T-helper 17 cell (primary cell): ENCODE data around the gene HCFC1. TPM values are rescaled to one million over a fixed set of nuclear protein-coding genes. Genes with fewer than 3 reads are reported as not detected.

ENCODE experiments used
- ATAC-seq: fragments of 150-1000 bp; cut with Tn5 transposase; 2 replicates; pipeline ENCODE4 v1.10.0; 2021; ENCODE audit warnings: mild to moderate bottlenecking, moderate library complexity
- DNase-seq, 3 donors: peaks; one replicate each; pipeline versions ENCODE4 v3.0.0 to v3.0.0-alpha.2; 2020 to 2021
- H3K9me3 ChIP-seq: one replicate; pipeline ENCODE4 v1.7.0; 2013; ENCODE audit warnings: low read length, mild to moderate bottlenecking; ENCODE audit not compliant: control insufficient read depth, poor library complexity, severe bottlenecking
- H3K27ac Mint-ChIP-seq: one replicate; pipeline ENCODE4 v1.8.0; 2022; ENCODE audit warnings: mild to moderate bottlenecking, moderate library complexity, mixed read lengths
- H3K27me3 Mint-ChIP-seq: one replicate; pipeline ENCODE4 v1.8.0; 2022; ENCODE audit warnings: mixed read lengths
- H3K36me3 Mint-ChIP-seq: one replicate; pipeline ENCODE4 v1.8.0; 2022; ENCODE audit warnings: low read depth, mixed read lengths
- H3K4me1 Mint-ChIP-seq: one replicate; pipeline ENCODE4 v1.8.0; 2022; ENCODE audit warnings: mild to moderate bottlenecking, mixed read lengths
- H3K4me3 Mint-ChIP-seq: one replicate; pipeline ENCODE4 v1.8.0; 2022; ENCODE audit warnings: mild to moderate bottlenecking, moderate library complexity, mixed read lengths
- total RNA-seq, 4 donors: library from RNA in 2 of 4; stranded (reverse) in 2 of 4; gene quantifications; one replicate each; pipeline ENCODE4 v1.2.3 and lab custom pipeline; 2022 to 2026

HCFC1 gene
- total RNA-seq, 2 donors from 2014 or later: 65.7 to 65.8 TPM

DNA sequence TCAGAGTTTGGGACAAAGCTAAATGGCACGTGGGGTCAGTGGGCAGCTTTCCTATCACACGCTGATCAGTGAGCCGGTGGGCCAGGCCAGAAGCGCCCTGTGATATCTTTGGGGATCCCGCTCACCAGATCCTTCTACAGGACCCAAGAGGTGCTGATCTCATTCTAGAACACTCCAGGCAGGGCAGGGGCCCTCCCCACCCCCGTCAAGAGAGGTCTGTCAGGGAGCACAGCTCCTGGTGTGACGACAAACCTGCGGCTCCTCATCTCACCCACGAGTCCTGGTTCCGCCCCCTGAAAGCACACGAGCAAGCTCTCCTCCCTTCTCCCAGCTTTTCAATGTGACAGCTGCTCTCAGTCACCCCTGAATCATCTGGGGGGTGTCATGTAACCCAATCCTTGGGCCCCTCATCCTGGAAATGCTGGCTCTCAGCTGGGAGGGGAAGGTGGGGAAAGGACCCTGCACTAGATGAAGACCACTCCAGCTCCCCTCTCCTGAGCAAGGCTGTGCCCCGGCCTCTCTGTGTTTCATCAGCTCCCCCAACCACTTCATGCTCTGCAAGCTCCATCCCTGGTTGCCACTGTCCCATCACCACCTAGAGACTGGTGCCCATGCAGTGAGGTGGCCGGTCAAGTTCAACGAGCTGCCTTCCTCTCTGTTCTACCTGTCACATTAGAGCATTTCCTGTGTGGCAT lies 4.6 kb downstream of the HCFC1 start:
- Mint-ChIP-seq H3K4me3 (peak overlapping the region; percentile 99), H3K27me3 (no peaks in the 10 kb centered on the region), H3K36me3 (peaks cover 2% of the 10 kb centered on the region), H3K27ac (peak overlapping the region; percentile 94), H3K4me1 (peaks cover 11% of the 10 kb centered on the region)
- H3K9me3 ChIP-seq: no peaks in the 10 kb centered on the region
- DNase-seq: no peak
- ATAC-seq: no peak

DNA sequence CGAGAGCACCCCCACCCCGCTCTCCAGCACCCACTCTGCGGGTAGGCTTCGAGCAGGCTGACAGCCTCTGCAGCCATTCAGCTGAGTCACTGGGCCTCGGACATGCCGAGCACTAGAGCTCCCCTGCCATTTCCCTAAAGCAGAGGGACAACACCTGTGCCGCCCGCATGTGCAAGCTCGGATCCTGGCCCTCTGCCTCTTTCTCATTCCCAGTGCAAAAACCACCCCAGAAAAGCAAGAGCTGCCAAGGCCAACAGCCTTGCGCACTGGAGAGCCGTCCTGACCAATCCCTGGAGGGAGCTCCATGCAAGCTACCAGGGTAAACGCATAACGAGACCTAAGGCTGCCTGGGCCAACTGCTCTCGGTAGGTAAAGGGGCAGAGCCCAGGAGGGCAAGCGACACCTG lies 5.3 kb downstream of the HCFC1 start:
- H3K36me3 Mint-ChIP-seq: no peaks in the 10 kb centered on the region
- DNase-seq (no peak), ATAC-seq (no peak)
- peaks cover 11% of the 10 kb centered on the region for H3K4me1 Mint-ChIP-seq
- H3K9me3 ChIP-seq: no peaks in the 10 kb centered on the region
- H3K27me3 Mint-ChIP-seq: no peaks in the 10 kb centered on the region
- H3K27ac Mint-ChIP-seq: peak overlapping the region; percentile 94
- H3K4me3 Mint-ChIP-seq: peak overlapping the region; percentile 99

DNA sequence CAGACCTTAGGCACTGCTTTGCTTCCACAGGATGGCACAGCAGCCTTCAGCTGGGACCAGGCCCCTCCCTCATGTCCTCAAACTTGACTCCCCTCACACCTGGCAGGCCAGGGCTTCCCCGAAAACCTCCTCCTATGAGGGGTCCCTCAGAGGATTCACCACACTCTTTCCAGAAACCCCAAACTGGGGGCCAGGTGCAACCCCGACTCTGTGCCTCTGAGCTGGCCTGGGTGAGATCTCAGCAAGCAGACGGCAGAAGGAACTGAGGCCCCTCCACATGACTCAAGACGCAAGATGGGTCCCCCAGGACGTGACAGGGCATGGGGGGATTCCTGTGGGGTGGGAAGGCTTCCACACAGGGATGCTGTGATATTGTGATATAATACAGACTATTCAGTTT lies 6.2 kb downstream of the HCFC1 start:
- Mint-ChIP-seq H3K36me3 (no peaks in the 10 kb centered on the region), H3K4me3 (peak overlapping the region; percentile 99), H3K4me1 (peaks cover 11% of the 10 kb centered on the region), H3K27me3 (no peaks in the 10 kb centered on the region), H3K27ac (peak overlapping the region; percentile 94)
- DNase-seq: no peak
- no peak for ATAC-seq
- H3K9me3 ChIP-seq: no peaks in the 10 kb centered on the region

DNA sequence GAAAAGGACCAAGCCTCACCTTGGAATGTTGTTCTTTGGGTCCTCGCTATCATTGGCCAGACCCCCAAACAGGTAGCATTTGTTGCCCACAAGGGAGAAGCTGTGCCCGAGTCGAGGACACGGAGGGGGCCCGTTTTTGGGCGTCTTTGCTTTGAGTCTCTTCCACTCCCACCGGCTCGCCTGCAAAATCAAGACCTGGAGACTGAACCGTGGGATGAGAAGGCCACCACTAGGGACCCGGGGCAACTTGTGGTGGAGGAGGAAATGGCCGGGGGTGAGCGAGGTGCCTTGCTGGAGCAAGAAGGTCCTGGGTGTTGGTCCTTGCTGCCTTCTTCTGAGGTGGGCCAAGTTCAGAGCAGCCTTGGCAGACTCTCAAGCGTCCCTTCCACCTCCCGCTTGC lies 7.5 kb downstream of the HCFC1 start:
- Mint-ChIP-seq H3K4me1 (peaks cover 11% of the 10 kb centered on the region), H3K27ac (no peak overlapping the region), H3K27me3 (no peaks in the 10 kb centered on the region), H3K36me3 (no peaks in the 10 kb centered on the region), H3K4me3 (no peak overlapping the region)
- ATAC-seq (no peak), DNase-seq (no peak)
- no peaks in the 10 kb centered on the region for H3K9me3 ChIP-seq

DNA sequence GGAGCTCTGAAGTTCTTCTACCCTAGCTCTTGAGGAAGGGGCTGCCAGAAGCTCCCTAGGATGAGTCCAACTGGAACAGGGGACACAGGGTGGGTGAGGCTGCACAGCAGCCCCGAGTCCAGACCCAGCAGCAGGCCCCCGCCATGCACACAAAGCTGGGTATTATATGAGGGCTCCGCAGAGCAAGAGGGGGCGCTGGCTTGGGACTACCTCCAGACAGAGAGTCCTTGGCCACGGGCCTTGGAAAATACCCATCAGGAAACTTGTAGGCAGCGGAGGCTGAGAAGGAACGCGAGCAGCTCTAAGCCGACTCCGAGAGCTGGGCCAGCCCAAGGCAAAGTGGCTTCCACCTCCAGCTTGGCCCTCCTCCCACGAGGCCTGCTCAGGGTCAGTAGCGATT lies 8.1 kb downstream of the HCFC1 start:
- Mint-ChIP-seq H3K27me3 (no peaks in the 10 kb centered on the region), H3K27ac (no peak overlapping the region), H3K4me1 (peaks cover 11% of the 10 kb centered on the region), H3K36me3 (no peaks in the 10 kb centered on the region), H3K4me3 (no peak overlapping the region)
- no peak for ATAC-seq
- DNase-seq: no peak
- H3K9me3 ChIP-seq: no peaks in the 10 kb centered on the region

DNA sequence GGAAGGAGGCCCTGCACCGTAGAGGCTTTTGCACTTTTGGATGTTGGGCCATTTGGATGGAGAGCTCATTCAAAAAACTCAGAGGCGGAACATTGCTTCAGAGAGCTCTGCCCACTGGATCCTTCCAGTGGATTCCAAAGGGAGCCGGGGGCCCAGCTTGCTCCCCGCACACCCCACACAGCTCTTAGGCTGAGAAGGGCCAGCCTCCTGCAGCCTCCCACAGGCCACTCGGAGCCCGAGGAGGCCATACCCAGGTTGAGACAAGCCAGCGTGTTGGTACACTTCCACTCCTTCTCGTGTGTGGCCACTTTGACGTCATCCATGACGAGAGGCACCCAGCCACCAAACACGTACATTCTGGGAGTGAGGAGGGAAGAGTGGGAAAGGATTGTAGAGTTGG lies 10.3 kb downstream of the HCFC1 start:
- DNase-seq (no peak), ATAC-seq (no peak)
- Mint-ChIP-seq H3K36me3 (no peaks in the 10 kb centered on the region), H3K27me3 (no peaks in the 10 kb centered on the region), H3K4me1 (no peaks in the 10 kb centered on the region), H3K27ac (peak overlapping the region; percentile 67), H3K4me3 (no peak overlapping the region)
- no peaks in the 10 kb centered on the region for H3K9me3 ChIP-seq

DNA sequence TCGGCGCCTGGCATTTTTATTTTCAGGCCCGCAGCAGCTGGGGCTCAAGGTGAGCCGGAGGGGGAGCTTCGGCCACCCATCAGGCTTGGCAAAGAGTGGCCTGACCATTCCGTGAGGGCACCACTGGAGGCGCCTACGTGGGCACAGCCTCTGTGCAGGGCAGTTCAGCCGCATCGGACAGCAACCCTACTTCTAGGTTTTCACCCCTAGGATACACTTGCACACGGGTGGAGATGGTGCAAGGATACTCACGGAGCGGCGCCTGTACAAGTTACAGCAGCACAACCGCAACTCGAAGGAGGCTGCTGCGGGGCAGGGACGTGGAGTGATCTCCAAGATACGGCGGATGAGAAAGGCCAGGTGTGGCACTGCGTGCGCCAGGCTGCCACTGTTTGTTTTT lies 10.8 kb downstream of the HCFC1 start:
- DNase-seq (no peak), ATAC-seq (no peak)
- Mint-ChIP-seq H3K27ac (peak overlapping the region; percentile 67), H3K4me1 (no peaks in the 10 kb centered on the region), H3K27me3 (no peaks in the 10 kb centered on the region), H3K4me3 (no peak overlapping the region), H3K36me3 (no peaks in the 10 kb centered on the region)
- H3K9me3 ChIP-seq: no peaks in the 10 kb centered on the region

DNA sequence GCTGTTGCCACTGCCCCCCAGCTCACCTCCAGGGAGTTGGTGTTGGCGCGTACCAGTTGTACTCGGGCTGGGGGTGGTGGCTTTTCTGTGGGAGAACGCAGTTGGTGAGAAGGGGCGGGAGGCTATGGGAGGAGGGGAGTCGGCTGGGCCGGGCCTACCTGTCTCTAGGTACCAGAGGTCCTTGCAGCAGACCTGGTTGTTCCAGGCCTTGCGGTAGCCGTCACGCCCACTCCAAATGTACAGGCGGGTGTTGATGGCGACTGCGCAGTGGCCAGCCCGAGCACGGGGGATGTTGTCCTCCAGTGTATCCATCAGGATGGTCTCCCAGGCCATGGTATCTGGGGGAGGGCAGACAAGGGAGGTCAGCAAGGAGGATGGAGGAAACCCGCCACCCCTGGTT lies 11.5 kb downstream of the HCFC1 start:
- Mint-ChIP-seq H3K27me3 (no peaks in the 10 kb centered on the region), H3K4me3 (no peak overlapping the region), H3K27ac (no peak overlapping the region), H3K36me3 (no peaks in the 10 kb centered on the region), H3K4me1 (no peaks in the 10 kb centered on the region)
- no peak for DNase-seq
- no peaks in the 10 kb centered on the region for H3K9me3 ChIP-seq
- no peak for ATAC-seq

DNA sequence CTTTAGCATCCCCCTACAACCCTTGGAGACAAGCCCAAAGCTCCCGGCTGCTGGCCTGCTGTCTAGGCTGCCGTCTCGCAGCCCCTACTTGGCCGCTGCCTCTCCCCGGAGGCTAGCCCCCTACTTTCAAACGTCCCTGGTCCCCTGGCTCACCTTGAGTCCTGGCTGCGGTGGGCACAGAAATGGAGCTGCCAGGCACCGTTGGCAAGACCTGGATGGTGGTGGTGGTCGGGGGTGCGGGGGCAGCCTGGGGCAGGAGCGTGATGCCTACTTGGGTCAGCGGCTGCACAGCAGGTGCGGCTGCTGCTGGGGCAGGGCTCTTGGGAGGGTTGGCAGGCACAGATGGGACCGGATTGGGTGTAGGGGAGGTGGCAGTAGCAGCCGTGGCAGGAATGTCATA lies 12.0 kb downstream of the HCFC1 start:
- ATAC-seq (no peak), DNase-seq (no peak)
- H3K9me3 ChIP-seq: no peaks in the 10 kb centered on the region
- Mint-ChIP-seq H3K4me1 (no peaks in the 10 kb centered on the region), H3K4me3 (no peak overlapping the region), H3K27ac (no peak overlapping the region), H3K27me3 (no peaks in the 10 kb centered on the region), H3K36me3 (no peaks in the 10 kb centered on the region)

DNA sequence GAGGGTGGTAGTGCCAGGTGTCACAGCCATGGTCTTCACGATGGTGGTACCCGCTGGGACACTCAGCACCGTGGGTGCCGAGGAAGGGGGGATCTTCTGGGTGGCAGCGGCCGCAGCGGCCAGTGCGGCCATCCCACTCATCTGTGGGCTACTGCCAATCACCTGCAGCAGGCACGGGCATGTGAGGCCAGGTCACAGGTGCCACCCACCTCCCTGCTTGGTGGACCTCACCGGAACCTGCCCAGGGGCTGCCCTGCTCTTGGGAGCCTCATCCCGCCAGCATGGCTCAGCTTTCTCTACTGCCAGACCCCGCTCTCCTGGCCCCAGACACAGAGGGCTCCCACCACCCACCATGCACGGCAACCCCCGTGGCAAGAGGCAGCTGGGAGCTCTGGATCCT lies 13.0 kb downstream of the HCFC1 start:
- no peaks in the 10 kb centered on the region for H3K9me3 ChIP-seq
- no peak for DNase-seq
- H3K36me3 Mint-ChIP-seq: no peaks in the 10 kb centered on the region
- no peaks in the 10 kb centered on the region for H3K27me3 Mint-ChIP-seq
- ATAC-seq: no peak
- H3K27ac Mint-ChIP-seq: no peak overlapping the region
- no peaks in the 10 kb centered on the region for H3K4me1 Mint-ChIP-seq
- no peak overlapping the region for H3K4me3 Mint-ChIP-seq

DNA sequence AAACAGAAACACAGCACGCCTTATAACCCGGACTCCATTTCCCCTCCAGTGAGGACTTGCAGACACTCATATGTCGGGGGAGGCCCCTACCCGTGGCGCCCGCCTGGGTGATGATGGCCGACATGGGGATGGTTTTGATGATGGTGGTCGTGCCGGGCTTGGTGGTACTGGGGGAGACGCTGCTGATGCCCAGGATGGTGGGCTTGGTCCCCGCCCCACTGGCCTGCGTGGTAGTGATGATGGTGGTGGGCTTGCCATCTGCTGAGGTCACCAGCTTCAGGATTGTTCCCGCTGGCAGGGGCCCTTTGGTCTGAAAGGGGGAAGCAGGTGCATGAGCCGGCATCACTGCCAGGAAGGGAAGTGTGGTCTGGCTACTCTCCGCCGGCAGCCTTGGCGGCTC lies 14.4 kb downstream of the HCFC1 start:
- Mint-ChIP-seq H3K27me3 (no peaks in the 10 kb centered on the region), H3K4me3 (no peak overlapping the region), H3K36me3 (no peaks in the 10 kb centered on the region), H3K27ac (no peak overlapping the region), H3K4me1 (peaks cover 4% of the 10 kb centered on the region)
- H3K9me3 ChIP-seq: no peaks in the 10 kb centered on the region
- DNase-seq (no peak), ATAC-seq (no peak)

DNA sequence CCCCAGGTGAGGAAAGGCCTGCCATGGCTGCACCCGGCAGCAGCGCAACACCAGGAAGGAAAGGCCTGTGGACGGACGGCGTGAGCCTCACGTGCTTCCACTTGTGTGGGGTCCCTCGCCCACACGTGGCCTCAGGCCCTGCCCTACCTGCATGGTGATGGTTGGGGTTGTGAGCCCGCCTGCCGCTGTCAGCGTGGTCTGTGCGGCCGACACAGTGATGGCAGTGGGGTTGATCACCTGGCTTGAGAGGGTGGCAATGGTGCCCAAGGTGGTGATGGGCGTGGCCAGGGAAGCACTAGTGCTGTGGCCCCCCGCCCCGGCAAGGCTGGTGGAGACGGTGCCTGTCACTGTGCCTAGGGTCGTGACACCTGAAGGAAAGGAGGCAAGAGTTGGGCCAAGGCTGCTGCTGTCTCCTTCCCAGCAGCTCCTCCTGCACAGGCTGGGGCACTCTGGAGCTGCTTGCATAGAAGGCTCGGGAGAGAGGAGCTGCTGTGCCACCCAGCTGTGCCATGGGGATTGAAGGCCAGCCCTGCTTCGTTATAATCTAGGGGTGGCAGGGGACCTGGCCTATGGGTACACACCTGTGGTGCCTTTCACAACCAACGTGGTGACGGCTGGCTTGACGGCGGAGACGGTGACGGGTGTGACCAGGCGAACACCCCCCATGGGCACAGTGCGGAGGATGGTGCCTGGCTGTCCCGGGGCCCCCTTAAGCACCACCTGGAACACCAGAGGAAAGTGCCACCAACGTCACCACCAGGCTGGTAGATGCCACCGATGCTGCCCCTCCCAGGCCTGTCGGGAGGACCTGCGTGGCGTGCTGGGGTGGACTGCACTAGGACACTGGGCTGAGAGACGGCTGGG lies 15.3 kb downstream of the HCFC1 start:
- Mint-ChIP-seq H3K4me3 (no peak overlapping the region), H3K36me3 (no peaks in the 10 kb centered on the region), H3K27ac (peak overlapping the region; percentile 54), H3K4me1 (peaks cover 4% of the 10 kb centered on the region), H3K27me3 (no peaks in the 10 kb centered on the region)
- ATAC-seq (no peak), DNase-seq (no peak)
- no peaks in the 10 kb centered on the region for H3K9me3 ChIP-seq

DNA sequence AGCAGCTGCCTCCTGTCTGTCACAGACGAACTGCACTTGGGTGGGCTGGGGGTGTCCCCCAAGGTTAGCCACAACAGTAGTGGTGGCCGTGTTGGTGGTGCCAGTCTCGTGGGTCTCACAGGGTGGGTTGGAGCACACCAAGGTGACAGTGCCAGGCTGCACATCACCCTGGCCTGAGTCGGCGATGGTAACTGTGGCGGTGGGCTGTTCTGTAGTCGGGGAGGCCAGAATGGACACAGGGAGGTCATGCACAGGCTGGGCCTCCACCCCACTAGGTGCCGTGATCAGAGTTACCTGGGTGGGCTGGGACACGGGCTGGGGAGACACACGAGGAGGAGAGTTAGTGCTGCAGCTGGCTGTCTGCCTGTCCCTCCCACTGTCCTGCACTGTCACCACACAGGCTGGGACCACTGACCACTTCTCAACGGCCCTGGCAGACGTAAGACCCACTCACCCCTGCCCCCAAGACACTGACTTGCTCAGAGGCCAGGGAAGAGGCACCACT lies 16.3 kb downstream of the HCFC1 start:
- Mint-ChIP-seq H3K27ac (peak overlapping the region; percentile 54), H3K36me3 (no peaks in the 10 kb centered on the region), H3K4me3 (no peak overlapping the region), H3K27me3 (no peaks in the 10 kb centered on the region), H3K4me1 (peaks cover 4% of the 10 kb centered on the region)
- no peaks in the 10 kb centered on the region for H3K9me3 ChIP-seq
- no peak for DNase-seq
- ATAC-seq: no peak
